ENCODE results near the gene FOS.

The FOS gene

GRCh38 chr14:75320196-75320595, 41.6 kb downstream of the FOS start:
- CTCF ChIA-PET, result interaction anchor here (0.6 to 1.1 kb wide), 2 partner anchors 14 to 48 kb away, joined by 3 to 4 read pairs; no protein-coding TSS in a partner anchor
- no peak overlapping the region for H3K27ac ChIP-seq (ENCODE audit: extremely low read depth, low read depth, low read length)

More at GRCh38 chr14:75320196-75320595, 41.6 kb downstream of the FOS start:
- no peak for TF ChIP-seq ZNF558 (tag by site-specific recombination; IDR thresholded peaks at IDR 0.05)
- TF ChIP-seq, protein P1, sequence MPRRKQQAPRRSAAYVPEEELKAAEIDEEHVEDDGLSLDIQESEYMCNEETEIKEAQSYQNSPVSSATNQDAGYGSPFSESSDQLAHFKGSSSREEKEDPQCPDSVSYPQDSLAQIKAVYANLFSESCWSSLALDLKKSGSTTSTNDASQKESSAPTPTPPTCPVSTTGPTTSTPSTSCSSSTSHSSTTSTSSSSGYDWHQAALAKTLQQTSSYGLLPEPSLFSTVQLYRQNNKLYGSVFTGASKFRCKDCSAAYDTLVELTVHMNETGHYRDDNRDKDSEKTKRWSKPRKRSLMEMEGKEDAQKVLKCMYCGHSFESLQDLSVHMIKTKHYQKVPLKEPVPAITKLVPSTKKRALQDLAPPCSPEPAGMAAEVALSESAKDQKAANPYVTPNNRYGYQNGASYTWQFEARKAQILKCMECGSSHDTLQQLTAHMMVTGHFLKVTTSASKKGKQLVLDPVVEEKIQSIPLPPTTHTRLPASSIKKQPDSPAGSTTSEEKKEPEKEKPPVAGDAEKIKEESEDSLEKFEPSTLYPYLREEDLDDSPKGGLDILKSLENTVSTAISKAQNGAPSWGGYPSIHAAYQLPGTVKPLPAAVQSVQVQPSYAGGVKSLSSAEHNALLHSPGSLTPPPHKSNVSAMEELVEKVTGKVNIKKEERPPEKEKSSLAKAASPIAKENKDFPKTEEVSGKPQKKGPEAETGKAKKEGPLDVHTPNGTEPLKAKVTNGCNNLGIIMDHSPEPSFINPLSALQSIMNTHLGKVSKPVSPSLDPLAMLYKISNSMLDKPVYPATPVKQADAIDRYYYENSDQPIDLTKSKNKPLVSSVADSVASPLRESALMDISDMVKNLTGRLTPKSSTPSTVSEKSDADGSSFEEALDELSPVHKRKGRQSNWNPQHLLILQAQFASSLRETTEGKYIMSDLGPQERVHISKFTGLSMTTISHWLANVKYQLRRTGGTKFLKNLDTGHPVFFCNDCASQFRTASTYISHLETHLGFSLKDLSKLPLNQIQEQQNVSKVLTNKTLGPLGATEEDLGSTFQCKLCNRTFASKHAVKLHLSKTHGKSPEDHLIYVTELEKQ (tag by site-specific recombination; IDR thresholded peaks at IDR 0.05; ENCODE audit: borderline replicate concordance), result no peak
- TF ChIP-seq ZNF350 (tag by site-specific recombination; IDR thresholded peaks at IDR 0.05), result no peak
- TF ChIP-seq ZNF549 (tag by site-specific recombination; IDR thresholded peaks at IDR 0.05), result no peak
- no peak for TF ChIP-seq HOXA7 (CRISPR knock-in tag; IDR thresholded peaks at IDR 0.05; ENCODE audit: borderline replicate concordance)
- no peak for TF ChIP-seq ZEB2 (tag by site-specific recombination; IDR thresholded peaks at IDR 0.05)
- no peak for TF ChIP-seq ZNF169 (tag by site-specific recombination; IDR thresholded peaks at IDR 0.05)
- no peak for TF ChIP-seq KLF9 (tag by site-specific recombination; IDR thresholded peaks at IDR 0.05; ENCODE audit: low read depth)
- TF ChIP-seq ZNF776 (tag by site-specific recombination; IDR thresholded peaks at IDR 0.05; ENCODE audit: borderline replicate concordance), result no peak
- no peak for TF ChIP-seq ZBTB20 (tag by site-specific recombination; IDR thresholded peaks at IDR 0.05)
- no peak for TF ChIP-seq OSR2 (tag by site-specific recombination; IDR thresholded peaks at IDR 0.05)
- no peak for TF ChIP-seq ZNF132 (tag by site-specific recombination; IDR thresholded peaks at IDR 0.05; ENCODE audit: borderline replicate concordance)
- TF ChIP-seq KLF17 (tag by site-specific recombination; IDR thresholded peaks at IDR 0.05), result no peak
- no peak for TF ChIP-seq BCL11B (tag by site-specific recombination; IDR thresholded peaks at IDR 0.05; ENCODE audit: low read depth)
- TF ChIP-seq ZNF335 (tag by site-specific recombination; conservative IDR thresholded peaks at IDR 0.05), result no peak
- no peak for TF ChIP-seq HOXC10 (CRISPR knock-in tag; IDR thresholded peaks at IDR 0.05)
- no peak for TF ChIP-seq ZNF184 (tag by site-specific recombination; IDR thresholded peaks at IDR 0.05)
- no peak for TF ChIP-seq TCF7L2 (IDR thresholded peaks at IDR 0.05; ENCODE audit: borderline replicate concordance, low read depth, low read length)
- TF ChIP-seq CTCF (tag by site-specific recombination; IDR thresholded peaks at IDR 0.05), result no peak
- TF ChIP-seq, protein P2, sequence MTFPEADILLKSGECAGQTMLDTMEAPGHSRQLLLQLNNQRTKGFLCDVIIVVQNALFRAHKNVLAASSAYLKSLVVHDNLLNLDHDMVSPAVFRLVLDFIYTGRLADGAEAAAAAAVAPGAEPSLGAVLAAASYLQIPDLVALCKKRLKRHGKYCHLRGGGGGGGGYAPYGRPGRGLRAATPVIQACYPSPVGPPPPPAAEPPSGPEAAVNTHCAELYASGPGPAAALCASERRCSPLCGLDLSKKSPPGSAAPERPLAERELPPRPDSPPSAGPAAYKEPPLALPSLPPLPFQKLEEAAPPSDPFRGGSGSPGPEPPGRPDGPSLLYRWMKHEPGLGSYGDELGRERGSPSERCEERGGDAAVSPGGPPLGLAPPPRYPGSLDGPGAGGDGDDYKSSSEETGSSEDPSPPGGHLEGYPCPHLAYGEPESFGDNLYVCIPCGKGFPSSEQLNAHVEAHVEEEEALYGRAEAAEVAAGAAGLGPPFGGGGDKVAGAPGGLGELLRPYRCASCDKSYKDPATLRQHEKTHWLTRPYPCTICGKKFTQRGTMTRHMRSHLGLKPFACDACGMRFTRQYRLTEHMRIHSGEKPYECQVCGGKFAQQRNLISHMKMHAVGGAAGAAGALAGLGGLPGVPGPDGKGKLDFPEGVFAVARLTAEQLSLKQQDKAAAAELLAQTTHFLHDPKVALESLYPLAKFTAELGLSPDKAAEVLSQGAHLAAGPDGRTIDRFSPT (tag by site-specific recombination; IDR thresholded peaks at IDR 0.05), result no peak
- no peaks in the 10 kb centered on the region for H3K36me3 ChIP-seq (ENCODE audit: control insufficient read depth in 2 of 2, insufficient read depth in 1 of 2, low read length in 2 of 2)
- no peak overlapping the region for H3K4me3 ChIP-seq (ENCODE audit: low read depth, low read length)
- POLR2A ChIA-PET, result no interaction called here
- H3K4me1 ChIP-seq (ENCODE audit: control insufficient read depth, insufficient read depth, low read length), result 0 out of 2 replicates have a peak, but pooled peaks cover 2% of the 10 kb centered on the region
- no peaks in the 10 kb centered on the region for H3K9me3 ChIP-seq (ENCODE audit: control insufficient read depth, insufficient read depth, low read depth, low read length)
